Uterus (tissue), 2 donors: ENCODE results near the gene KRTDAP.

ENCODE experiments used
- CTCF ChIP-seq, 4 experiments: fragments of 200-600 bp in 2 of 4; fragments of 450-650 bp in 2 of 4; sonication (generic) in 2 of 4; IDR thresholded peaks; one replicate each; pipeline ENCODE4 v1.5.1; 2016 to 2019; ENCODE audit warnings: antibody characterized with exemption in 4 of 4, mild to moderate bottlenecking in 2 of 4, moderate library complexity in 1 of 4
- POLR2A ChIP-seq, 2 donors: fragments of 450-650 bp; IDR thresholded peaks; one replicate each; pipeline ENCODE4 v1.6.1; 2016; ENCODE audit warnings: antibody characterized with exemption in 2 of 2, mild to moderate bottlenecking in 1 of 2, moderate library complexity in 1 of 2

DNA sequence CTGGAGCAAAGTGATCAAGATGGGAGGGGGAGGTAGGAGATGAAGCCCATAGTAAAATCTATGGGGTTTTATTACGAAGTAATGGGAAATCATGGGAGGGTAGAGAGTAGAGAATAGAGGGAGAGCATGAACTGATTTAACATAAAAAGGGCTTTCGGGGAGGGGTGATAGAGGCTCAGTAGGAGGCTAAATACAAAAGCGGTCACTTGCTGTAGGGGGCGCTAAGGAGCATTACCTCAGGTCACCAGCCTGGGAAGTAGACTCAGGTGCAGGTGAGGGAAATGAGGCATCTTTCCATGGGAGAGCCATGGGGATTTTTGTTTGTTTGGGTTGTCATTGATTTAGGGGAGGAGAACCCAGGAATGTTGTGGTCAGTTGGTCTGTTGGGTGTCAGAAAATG is 14.1 kb downstream of the KRTDAP start:
- TF ChIP-seq CTCF (IDR thresholded peaks at IDR 0.05), result no peak
- TF ChIP-seq POLR2A (IDR thresholded peaks at IDR 0.05), result no peak
